ENCODE results near the gene DNER.

The DNER gene

GRCh38 chr2:229485857-229486256 is 228.5 kb downstream of the DNER start:
- DNase-seq: no peak

DNA sequence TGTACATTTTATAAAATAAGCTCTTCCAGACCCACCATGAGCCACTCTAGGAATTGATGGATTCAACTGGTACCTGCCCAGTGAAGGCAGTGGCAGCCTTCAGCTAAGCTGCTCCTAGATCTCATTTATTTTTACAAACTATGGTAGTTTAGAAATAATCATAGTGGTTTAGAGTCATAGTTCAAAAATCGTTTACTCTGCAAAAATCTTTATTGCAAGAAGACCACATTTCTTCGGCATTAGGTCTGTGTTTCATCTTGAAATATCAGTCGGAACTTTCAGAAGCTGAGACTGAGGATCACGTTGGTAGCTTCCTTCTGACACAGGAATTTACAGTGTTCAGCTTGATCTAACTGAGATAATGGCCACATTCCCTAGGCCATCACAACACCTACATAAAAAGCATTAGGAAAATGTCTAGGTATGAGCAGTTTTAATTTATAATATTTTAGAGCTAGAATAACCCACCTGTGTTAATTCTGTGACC is 237.0 kb downstream of the DNER start:
- no peak for DNase-seq

- no peak for DNase-seq
Measured at GRCh38 chr2:229475778-229476177, 238.6 kb downstream of the DNER start.

- DNase-seq: no peak
Measured at GRCh38 chr2:229474125-229474524, 240.2 kb downstream of the DNER start.

DNA sequence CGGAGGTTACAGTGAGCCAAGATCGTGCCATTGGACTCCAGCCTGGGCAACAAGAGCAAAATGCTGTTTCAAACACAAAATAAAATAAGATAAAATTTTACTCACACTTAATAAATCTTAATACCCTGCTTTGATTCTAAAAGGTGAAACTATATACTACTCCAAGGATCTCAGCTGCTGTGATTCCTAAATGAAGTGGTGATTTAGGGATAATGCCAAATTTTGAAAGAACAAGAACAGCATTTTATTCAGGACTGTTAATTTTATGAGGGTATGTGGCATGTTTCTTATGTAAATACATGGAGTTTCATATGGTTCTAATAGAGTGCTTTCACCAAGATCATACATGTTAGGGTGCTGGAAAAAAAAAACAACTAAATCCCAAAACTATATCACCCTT is 243.6 kb downstream of the DNER start:
- DNase-seq: no peak

- no peak for DNase-seq
Measured at GRCh38 chr2:229467783-229468182, 246.6 kb downstream of the DNER start.

DNA sequence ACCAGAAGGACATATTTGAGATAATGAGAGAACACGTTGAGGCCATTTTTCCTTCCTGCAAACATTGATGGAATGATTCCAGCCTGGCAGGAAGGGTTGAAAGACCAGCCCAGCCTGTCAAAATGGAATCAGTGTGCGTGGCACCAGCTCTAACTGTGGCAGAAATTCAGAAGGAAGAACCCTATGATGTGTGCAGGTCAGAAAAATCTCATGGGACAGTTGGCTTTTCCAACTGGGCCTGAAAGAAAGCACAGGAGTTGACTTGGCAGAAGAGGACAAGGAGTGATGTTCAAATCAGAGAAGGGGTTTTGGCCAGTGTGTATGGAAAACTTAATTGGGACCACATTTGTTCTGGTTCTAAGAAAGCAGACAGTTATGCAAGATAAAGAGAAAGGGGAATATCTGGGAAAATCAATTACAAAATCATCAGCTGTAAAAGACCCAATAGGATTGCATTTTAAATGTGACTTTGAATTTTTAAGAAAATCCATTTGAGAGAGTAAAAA is 250.5 kb downstream of the DNER start:
- DNase-seq: no peak

- DNase-seq: no peak
Measured at GRCh38 chr2:229462112-229462511, 252.2 kb downstream of the DNER start.

DNA sequence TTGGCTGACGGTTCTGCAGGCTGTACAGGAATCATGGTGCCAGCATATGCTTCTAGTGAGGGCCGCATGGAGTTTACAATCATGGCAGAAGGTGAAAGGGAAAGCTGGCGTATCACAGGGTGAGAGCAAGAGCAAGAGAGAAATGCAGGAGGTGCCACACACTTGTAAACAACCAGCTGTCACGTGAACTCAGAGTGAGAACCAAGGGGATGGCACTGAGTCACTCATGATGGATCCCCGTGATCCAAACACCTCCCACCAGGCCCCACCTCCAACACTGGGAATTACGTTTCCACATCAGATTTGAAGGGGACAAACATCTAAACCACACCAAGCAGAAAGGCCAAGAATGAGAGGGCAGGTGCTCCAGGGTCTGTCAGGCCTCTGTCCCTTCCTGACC is 258.3 kb downstream of the DNER start:
- DNase-seq: no peak

- DNase-seq: no peak
Measured at GRCh38 chr2:229454934-229455631, 259.3 kb downstream of the DNER start.

- DNase-seq: no peak
Measured at GRCh38 chr2:229453230-229453629, 261.1 kb downstream of the DNER start.

- no peak for DNase-seq
Measured at GRCh38 chr2:229451852-229452251, 262.5 kb downstream of the DNER start.

- no peak for DNase-seq
Measured at GRCh38 chr2:229447227-229447626, 267.1 kb downstream of the DNER start.

DNA sequence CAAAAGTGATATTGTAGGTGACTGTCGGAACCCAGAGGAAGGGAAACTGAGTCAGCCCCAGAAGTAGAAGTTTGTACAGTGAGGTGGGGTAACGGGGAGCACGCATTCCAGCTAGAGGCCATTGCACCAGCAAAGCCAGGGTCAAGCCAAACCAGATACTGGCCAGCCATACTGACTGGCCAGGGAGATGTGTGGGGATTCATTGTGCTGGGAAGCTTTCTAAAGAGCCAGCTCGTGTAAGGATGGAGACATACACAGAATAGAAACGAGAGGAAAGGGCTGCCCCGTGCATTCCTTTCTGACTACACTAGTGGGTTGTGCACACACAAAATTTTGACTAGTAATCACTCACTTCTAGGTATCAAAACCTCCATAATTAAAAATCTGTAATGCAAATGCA is 268.0 kb downstream of the DNER start:
- DNase-seq: no peak

DNA sequence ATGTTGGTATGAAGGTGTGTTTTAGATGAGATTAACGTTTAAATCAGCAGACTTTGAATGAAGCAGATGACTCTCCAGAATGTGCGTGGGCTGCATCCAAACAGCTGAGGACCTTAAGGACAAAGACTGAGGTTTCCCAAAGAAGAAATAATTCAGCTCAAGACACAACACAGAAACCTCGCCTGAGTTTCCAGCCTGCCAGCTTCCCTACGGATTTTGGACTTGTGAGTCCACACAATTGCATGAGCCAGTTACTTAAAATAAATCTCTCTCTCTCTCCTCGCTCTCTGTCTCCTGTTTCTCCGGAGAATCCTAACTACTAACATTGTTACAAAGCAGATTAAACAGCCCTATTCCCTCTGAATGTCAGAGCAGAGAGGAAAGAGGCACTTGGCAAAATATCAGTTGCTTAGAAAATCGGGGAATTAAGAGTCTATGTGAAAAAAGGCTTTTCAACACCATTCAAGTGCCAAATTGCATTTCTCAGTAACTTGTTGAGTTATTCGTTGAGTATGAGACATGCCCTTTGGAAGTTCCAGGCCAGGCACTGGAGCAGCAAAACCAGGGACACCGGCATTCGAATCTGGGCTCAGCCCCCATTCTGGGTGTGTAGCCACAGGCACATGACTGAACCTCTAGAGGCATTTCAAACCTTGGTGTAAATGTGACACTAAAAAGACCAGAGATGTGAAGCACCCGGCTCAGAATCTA is 268.7 kb downstream of the DNER start:
- DNase-seq: no peak

DNA sequence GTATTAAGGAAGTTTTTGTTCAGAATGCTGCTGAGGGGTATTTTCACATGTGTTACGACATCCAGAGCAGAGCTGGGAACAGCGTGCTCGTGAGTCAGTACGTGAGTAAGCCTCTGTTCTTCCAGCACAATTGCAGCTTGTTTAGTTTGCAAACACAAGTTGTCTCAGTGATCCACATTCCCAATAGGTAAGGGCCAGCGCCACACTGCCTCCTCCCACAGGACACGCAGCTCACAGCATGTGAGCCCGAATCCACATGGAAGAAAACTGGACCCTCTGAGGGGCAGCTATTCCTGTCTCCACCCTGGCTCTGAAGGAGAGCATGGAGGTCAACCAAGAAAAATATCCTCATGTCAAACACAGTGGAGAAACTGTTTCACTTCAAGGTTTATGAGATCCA is 269.3 kb downstream of the DNER start:
- DNase-seq: no peak

DNA sequence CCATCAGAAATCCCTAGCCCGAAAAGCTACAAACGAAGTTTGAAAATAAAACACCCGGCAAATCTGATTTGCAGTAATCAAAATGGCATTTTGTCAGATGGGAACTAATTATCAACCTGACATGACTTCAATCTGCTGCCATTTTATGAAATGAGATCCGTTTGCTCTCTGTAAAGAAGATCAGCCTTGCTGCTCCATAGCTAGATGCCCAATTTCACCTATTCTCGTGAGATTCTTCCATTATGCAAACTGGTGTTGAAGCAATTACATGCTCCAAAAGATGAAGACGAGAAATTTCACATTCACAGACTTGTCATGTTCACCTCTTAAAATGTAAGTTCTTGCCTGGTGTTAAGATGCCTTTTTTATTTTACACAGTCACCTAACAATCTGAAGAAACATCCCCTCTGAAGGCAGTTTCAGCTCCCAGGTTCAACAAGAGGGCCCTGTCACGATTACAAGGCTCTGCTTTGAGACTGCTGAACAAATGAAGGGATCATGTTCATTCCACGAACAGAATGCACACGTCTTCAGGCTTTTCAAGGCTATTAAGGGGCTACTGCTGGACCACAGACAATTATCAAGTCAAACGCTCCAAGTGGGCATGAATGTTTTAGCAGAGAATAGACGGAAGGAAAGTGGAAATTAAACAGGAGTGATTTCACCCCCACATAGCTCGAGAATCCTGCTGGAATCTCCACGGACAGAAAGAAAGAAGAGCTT is 270.6 kb downstream of the DNER start:
- DNase-seq: no peak

GRCh38 chr2:229443141-229443540 is 271.2 kb downstream of the DNER start:
- no peak for DNase-seq

DNA sequence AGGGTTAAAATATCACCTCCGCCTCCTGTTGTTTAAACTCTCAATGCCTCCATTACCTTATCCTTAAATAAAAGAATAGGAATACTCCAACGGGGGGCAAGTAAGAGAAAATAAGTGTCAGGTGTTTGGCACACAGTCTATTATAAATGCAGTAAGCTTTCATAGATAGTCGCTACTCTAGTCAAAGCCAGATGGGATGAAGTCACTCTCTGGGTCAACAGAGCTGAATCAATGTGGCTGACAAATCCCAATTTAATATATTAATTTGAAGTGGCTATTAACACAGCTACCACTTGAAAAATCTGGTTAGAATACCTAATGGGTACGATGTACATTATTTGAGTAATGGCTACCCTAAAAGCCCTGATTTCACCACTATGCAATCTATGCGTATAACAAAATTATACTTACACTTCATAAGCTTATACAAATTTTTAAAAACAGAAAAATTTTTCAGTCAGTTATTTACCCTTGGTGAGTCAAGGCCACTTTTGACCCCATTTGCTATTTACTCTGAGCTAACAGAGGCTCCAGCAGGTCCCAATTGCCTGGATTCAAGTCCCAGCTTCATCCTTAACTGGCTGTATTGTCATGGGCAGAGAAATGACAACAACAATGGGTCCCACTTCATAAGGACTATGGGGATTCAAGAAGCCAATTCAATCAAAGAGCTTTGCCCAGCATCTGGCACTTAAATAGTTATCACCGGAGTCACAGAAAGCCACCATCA is 275.8 kb downstream of the DNER start:
- no peak for DNase-seq

DNA sequence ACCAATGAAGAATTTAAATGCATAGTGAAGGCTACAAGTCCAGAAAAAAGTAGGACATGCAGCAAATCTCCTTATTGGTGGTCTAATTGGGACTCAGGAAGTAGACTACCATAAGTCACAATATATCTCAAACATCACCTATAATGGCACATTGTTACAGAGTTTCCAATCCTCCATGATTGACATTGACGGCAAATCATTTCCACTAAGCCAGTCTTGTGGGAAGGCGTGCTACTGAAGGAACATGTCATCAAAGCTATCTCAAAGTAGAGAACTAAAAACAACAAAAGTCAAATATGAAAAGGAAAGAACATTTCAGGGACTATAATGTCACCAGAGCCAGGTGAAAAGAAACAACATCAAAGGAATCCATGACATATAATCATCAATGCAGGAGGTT is 276.9 kb downstream of the DNER start:
- no peak for DNase-seq

- no peak for DNase-seq
Measured at GRCh38 chr2:229434187-229434586, 280.2 kb downstream of the DNER start.

- DNase-seq: no peak
Measured at GRCh38 chr2:229433351-229433750, 281.0 kb downstream of the DNER start.

DNA sequence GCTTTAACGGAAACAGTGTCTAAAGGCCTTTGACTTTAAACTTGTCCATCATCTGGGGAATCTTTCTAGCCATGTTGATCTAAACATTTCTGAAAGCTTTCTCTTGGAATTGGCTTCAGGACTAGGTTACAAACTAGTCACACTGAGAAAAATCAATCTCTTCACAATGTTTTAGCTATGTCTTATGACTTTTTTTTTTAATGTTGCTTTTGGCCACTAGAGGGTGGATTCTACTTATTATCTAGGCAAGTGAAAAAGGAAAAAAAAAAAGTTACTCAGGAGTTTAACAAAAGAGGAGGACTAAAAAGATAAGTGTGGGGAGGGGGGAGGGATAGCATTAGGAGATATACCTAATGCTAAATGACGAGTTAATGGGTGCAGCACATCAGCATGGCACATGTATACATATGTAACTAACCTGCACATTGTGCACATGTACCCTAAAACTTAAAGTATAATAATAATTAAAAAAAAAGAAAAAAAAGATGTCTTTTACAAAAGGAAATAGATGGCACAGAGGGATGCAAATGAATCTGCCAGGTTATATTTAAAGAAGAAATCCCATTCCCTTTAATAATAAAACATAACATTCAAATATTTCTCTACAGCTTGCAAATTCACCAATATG is 282.9 kb downstream of the DNER start:
- no peak for DNase-seq

Data from NCI-H510A (cell line).